ENCODE measurements around the gene UCN2.
"Not testable (repeated sequence)": the region's sequence is repeated elsewhere in the genome, so short reads cannot be mapped to it uniquely, and the experiment has no call there.

Gene UCN2

GRCh38 chr3:48560648-48561018 lies 2.9 kb downstream of the UCN2 start:
- DNase-seq: no peak

- no peak for DNase-seq
Observed at GRCh38 chr3:48558493-48559134, 5.0 kb downstream of the UCN2 start.

DNA sequence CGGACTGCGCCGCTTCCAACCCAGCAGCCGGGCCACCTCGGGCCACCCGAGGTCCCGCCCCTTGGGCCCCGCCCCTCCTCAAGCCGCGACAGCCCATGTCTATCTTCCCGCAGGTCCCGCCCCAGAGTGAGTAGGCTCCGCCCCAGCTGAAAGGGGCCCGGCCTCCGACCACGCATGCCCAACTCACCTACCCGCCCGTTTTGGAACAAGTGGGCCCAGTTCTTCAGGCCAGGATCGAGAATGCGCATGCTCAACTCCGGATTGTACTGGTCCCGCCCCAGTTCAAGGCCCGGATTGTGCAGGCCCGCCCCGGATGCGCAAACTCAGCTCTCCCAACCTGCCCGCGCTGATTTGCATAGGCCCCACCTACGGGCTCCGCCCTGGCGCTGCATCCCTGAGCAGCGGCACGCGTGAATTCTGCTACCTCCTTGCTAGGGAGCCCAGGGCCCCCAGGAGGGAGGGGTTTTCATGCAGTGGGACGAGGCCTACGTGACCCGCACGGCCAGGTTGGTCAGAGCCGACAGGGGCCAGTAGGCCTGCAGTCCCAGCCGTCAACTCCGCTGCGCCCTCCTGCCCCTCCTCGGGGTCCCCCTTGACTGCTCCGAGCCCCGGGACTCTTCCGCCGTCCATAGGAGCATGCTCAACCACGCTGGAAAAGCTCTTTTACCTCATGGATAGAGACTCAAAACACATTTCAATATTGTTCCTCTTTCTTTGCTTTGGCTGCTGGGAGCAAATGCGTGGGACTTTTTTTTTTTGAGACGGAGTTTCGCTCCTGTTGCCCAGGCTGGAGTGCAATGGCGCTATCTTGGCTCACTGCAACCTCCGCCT lies 6.6 kb downstream of the UCN2 start, which contains the start of gene PFKFB4:
Gene PFKFB4, minus strand, starts transcription at position 8 of the 831 bp plus-strand sequence. CDS start 26 bp downstream, outside the sequence.
- DNase-seq: peak; percentile 97 to 98 (median 98)

DNA sequence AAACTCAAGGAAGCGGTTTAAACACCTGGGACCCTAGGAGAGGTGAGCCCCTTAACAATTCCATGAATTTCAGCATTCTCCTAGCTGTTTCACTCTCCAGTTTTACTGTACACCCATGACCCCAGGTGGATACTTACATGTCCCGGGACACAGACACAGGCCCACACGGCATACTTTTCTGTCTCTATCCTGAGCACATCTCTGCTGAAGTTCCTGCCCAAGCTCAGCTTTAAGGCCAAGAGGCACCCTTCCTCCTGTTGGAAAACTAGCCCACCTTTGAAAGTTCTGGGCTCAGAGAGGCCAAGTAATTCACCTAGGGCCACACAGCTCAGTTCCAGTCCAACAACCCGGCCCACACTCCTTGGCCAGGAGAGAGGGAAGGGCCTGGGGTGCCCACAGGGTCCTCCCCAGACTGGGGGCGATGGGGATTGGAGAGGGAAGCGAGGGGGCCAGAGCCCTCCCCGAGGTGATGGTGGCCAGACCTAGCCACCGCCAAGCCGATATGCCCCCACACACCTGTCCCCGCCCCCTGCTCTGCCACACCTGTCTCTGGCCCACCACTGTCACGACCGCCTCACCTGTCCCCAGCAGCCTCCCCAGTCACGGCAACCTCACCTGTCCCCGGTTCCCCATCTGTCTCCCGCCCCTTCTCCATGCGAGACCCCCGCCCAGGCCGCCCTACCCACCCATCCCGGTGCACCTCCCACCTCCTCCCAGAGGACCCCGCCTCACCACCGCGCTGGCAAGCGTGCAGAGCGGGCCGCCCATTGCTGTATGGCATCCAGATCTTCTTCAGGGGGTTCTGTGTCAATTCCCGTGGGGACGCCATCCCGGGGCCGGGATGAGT lies 7.4 kb downstream of the UCN2 start:
- no peak for DNase-seq

DNA sequence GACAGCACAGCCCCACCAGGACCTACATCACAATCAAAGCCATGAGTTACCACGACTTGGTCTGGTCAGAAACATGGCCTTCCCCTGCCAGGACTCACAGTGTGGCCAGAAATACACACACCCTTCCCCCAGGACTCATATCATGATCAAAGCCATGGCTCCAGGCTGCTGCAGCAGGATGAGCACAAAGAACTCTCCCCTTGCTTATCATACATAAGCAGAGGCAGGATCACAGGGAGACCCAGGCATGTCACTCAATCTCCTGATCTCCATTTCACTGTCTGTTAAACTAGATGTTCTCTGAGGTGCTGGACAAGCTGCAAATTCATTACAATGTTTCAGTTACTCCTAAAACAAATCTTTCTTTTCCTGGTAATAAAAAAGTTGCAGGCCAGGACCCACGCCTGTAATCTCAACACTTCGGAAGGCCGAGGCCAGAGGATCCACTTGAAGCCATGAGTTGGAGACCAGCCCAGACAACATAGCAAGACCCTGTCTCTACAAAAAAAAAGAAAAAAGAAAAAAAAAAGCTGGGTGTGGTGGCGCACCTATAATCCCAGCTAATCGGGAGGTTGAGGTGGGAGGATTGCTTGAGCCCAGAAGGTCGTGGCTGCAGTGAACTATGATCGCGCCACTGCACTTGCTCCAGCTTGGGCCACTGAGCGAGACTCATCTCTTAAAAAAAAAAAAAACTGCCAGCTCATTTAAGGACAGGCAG lies 8.2 kb downstream of the UCN2 start:
- DNase-seq: no peak

- DNase-seq: no peak
Observed at GRCh38 chr3:48553886-48554845, 9.4 kb downstream of the UCN2 start.

DNA sequence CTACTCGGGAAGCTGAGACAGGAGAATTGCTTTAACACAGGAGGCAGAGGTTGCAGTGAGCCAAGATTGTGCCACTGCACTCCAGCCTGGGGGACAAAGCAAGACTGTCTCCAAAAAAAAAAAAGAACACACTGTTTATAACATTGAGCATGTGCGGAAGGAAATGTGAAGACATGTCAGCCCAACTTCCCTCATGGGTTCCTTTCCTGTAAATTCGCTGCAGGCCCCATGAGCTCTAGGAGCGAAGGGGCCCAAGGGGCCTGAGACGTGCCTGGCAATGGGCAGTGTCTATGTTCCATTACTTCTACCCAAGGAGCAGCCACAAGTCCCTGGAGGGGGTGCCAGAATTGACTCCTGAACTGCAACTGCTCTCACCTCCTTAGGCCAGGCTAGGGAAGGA lies 10.2 kb downstream of the UCN2 start:
- no peak for DNase-seq

- no peak for DNase-seq
Observed at GRCh38 chr3:48552111-48552951, 11.2 kb downstream of the UCN2 start.

DNA sequence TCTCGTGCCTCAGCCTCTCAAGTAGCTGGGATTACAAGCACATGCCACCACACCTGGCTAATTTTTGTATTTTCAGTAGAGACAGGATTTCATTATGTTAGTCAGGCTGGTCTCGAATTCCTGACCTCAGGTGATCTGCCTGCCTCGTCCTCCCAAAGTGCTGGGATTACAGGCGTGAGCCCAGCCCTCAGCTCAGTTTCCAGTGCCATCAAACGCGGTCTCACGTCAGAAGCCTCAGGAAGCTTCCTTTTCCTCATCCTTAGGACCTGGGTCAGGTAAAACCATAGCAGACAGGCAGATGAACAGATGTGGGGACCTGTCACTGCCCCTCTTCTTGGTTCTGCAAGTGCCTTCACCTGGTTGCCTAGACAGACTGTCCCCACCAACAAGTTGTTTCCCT lies 11.9 kb downstream of the UCN2 start:
- DNase-seq: not testable (repeated sequence)

DNA sequence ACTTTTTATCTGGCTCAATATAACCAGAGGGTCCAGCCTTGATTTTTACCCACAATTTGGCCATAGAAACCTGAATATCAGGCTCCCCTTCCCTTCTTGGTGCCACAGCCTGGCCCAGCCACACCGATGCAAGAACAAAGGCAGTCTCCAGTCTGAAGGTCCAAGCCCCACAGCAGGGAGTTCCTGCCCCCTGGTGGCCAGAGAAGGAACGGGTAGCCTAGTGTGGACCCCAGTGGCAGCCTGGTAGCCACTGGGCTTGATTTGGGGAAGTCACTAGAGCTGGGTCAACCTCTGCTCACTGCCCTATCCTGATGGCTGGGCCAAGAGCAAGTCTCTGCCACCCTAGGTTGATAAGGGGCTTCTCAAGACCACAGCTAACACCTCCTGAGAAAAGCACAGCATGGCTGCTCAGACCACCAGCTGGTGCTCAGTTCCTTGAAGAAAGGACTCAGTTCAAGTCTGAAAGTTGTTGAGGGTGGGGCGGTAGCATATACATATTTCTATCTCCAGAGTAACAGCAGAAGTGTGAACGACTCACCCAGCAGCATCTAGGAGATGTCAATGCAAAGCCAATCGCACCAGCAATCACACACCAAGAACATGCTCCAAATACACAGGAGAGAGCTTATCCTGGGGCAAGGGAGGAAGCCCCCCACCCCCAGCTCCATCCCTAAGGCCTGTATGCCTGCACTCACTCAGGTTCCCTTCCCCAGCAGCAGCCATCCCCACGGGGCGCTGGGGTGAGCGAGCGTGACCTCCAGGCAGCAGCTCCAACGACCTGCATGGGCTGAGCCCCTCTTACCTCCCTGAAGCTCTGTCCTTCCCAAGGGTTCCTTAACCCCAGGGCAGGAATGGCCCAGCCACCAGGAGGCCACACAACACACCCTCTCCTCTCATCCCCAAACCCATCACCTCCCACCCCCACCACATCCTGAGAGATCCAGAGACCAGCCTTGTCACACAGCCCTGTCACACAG lies 14.6 kb downstream of the UCN2 start:
- peak; percentile 54 to 83 (median 73) for DNase-seq

GRCh38 chr3:48548126-48548525 lies 15.5 kb downstream of the UCN2 start:
- DNase-seq: no peak

- DNase-seq: no peak
Observed at GRCh38 chr3:48546203-48546829, 17.3 kb downstream of the UCN2 start.

DNA sequence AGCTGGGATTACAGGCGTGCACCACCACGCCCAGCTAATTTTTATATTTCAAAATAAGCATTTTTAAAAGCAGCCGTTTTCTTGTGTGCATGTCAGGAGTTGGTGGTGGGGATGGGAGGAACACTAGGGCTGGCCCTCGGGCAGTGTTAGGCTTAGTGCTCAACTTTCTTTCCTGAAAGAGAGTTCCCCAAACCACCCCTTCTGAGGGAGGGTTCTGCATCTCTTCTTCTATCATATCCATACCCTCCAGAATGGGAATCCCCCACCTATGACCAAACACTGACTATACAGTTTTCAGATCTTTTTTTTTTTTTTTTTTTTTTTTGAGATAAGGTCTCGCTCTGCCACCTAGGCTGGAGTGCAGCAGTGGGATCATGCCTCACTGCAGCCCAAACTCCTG lies 19.4 kb downstream of the UCN2 start:
- no peak for DNase-seq

- DNase-seq: no peak
Observed at GRCh38 chr3:48543271-48543866, 20.2 kb downstream of the UCN2 start.

- DNase-seq: no peak
Observed at GRCh38 chr3:48538451-48538850, 25.1 kb downstream of the UCN2 start.

- no peak for DNase-seq
Observed at GRCh38 chr3:48536785-48537184, 26.8 kb downstream of the UCN2 start.

DNA sequence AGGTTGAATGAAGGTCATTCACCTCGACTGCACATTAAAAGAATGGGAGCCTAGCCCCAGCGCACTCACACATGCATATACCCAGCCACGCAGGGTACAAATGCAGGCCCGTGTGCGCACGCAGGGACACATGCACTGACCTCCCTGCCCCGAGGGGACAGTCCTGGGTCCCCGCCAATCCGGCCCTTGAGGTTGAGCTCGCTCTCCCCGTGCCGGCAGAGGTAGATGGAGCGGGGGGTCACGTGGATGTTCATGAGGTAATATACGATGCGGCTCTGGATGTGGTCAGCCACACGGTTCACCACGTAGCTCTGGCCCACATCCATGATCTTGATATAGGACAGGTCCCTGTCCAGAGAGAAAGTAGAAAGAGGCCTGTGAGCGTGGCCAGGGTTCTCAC lies 27.5 kb downstream of the UCN2 start:
- no peak for DNase-seq

GRCh38 chr3:48535578-48535977 lies 28.0 kb downstream of the UCN2 start:
- no peak for DNase-seq

DNA sequence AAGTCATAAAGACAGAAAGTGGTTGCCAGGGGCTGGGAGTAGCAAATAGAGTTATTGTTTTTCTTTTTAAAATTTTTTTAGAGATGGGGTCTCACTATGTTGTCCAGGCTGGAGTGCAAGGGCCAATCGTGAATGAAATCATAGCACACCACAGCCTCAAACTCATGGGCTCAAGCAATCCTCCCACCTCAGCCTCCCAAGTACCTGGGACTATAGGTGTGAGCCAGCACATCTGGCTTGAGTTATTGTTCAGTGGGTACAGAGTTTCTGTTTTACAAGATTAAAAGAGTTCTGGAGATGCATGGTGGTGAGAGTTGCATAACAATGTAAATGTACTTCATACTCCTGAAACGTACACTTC lies 30.6 kb downstream of the UCN2 start:
- no peak for DNase-seq
